Vagina (tissue), 2 donors: ENCODE measurements around the gene KIAA0825.

ENCODE experiments used
- CTCF ChIP-seq, 3 experiments: fragments of 450-650 bp in 2 of 3; fragments of 200-600 bp in 1 of 3; sonication (generic) in 1 of 3; IDR thresholded peaks; one replicate each; pipeline ENCODE4 v1.5.1; 2017 to 2019; ENCODE audit warnings: antibody characterized with exemption in 3 of 3, mild to moderate bottlenecking in 2 of 3, moderate library complexity in 2 of 3
- POLR2AphosphoS5 ChIP-seq, 2 donors: sonication (generic); formaldehyde crosslinking; IDR thresholded peaks; one replicate each; pipeline ENCODE4 v1.9.0; 2017; ENCODE audit warnings: antibody characterized with exemption in 2 of 2, mild to moderate bottlenecking in 2 of 2, low read depth in 1 of 2; ENCODE audit not compliant: insufficient read depth in 1 of 2

- TF ChIP-seq CTCF (IDR thresholded peaks at IDR 0.05) (no peak), POLR2AphosphoS5 (IDR thresholded peaks at IDR 0.05; ENCODE audit: insufficient read depth in 1 of 2, low read depth in 1 of 2) (no peak)
Observed at GRCh38 chr5:94267350-94267899, 351.0 kb downstream of the KIAA0825 start.
